Activated naive CD4-positive, alpha-beta T cell treated with anti-CD3 and anti-CD28 coated beads, Interleukin-2, amount 50 U/mL, for 16 hours (primary cell): ENCODE results near the gene HDLBP.

Source experiments
- DNase-seq: peaks from one replicate; pipeline ENCODE4 v3.0.0-alpha.2; 2020

The HDLBP gene

DNA sequence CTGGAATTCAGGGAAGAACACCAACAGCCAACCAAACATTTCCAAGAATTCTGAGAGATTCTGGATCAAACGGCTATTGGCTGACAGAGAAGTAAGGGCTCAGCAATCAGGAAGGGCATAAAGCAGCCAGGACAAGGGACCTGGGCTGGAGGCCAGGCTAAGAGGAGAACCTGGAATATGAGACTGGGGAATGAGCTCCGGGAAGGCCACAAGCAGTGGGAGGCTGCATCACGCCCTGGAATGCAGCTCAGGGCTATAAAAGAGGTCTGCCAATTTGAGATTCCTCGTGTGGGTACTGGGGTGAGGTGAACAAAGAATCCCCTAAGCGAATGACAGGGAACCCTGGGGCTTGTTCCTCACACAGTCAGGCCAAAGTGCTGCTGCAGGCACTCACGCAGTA is 66.6 kb downstream of the HDLBP start:
- DNase-seq = no peak

DNA sequence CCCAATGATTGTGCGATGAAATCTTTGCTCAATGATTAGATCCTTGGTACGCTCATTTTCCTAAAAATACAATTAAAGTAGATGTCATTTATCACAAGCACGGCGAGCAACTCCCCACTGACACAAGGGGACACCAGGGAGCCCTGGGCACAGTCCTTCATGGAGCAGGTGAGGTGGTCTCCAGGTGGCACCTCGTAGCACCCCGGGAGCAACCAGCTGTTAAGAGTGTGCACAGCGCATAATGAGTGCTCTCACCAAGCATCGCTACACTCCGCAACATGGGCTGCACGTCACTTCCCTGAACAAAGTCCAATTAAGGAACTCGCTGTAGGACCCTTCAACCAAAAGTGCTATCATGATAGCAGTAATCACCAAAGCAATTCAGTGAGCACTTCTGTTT is 67.2 kb downstream of the HDLBP start:
- DNase-seq = no peak

DNA sequence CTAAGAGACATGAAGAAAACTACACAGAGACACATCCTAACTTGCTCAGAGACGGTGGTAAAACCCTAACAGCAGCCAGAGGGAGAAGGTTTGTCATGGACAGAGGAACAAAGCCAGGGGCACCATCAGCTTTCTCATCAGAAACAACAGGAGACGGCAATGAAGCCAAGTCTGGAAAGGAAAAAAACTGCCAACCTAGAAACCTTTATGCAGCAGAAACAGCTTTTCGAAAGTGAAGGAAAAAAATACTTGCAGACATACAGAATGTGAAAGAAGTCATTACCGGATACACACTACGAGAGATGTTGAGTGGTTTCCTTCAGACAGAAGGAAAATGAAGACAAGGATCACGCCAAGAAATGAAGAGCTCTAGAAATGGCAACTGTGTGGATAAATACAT is 71.1 kb downstream of the HDLBP start:
- DNase-seq = no peak

DNA sequence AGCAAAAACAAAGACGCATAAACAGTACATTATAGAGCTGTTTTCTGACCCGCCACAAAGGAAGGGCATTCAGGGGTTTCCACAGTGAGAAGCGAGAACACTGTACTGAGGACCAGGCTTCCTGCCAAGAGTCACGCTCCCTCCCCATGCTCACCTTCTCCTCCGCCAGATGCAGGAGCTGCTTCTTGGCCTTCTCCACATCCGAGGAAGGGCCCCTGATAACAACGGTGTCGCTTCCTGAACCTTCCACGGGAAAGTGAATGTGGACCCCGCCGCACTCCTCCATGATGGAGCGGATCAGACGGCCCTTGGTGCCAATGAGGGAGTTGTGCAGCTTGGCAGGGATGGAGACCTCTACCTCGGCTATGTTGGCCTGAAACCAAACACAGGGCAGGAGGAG is 73.2 kb downstream of the HDLBP start:
- no peak for DNase-seq

DNA sequence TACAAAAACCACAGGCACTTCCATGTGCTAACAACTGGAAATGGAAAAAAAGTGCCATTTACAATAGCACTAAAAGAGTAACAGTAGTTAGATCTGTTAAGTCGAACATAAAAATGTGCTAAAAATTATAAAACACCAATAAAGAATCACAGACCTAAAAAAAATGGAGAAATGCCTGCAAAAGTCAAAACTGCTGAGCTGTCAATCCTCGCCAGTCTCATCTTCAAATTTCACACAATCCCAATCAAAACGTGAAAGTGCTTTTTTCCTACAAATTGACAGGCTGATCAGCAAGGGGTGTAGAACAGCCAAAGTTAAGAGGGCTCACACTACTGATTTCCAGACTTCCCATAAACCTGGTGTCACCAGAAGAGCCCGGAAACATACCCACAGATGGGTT is 73.8 kb downstream of the HDLBP start:
- no peak for DNase-seq

DNA sequence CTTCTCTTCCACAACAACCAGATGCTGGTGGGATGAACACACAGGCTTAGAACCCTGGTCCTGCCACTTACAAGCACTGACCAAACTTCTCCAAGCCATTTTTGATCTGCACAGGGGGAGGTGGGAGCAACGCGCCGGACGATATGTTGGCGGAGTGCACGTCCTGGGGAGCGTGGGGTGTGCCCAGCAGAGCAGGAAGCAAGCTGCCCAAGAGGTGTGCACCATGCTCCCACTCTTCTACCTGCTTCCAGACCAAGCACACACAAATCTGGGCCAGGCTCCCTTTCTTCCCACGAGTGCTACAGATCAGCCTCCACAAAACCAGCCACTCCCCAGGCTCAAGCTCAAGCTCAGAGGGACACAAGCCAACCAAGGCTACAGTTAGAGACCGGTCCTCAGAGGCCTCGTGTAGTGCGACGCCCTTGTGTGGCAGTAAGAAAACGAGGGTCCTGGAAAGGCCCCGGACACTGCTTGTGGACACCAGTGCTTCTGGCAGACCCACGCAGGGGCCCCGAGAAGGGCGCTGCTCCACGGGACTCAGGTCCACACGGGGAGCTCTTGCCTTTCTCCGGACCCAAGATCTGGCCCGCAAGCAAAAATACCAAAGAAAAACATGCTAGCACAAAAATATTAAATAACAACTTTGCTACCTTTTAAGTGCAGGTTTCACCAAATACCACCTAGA is 75.0 kb downstream of the HDLBP start:
- DNase-seq = no peak

DNA sequence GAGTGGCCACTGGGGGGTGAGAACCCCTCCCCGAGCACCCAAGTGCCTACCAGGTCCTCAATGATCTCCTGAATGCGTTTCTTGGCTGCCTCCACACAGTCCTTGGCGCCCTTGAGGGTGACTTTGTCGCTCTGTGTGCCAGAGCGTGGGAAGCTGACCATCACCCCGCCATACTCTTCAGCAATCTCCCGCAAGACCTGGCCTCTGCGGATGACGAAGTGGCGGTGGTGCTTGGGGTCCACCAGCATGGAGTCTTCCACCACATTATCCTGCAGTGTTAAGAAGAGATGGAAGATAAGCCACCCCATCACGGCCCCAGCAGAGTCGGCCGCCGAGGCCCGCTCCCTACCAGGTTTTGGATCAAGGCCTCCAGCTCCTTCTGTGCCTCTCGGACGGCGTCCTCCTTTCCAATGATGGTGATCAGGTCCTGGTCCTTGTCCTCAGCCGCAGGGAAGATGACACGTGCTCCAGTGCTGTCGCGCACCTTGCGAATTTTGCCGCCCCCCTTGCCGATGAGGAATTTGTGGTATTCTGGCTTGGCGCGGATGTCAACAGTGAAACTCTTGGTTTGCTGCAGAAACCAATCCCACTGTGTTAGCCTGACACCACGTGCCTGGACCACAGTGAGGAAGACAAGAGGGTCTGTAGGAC is 75.8 kb downstream of the HDLBP start:
- DNase-seq = no peak

DNA sequence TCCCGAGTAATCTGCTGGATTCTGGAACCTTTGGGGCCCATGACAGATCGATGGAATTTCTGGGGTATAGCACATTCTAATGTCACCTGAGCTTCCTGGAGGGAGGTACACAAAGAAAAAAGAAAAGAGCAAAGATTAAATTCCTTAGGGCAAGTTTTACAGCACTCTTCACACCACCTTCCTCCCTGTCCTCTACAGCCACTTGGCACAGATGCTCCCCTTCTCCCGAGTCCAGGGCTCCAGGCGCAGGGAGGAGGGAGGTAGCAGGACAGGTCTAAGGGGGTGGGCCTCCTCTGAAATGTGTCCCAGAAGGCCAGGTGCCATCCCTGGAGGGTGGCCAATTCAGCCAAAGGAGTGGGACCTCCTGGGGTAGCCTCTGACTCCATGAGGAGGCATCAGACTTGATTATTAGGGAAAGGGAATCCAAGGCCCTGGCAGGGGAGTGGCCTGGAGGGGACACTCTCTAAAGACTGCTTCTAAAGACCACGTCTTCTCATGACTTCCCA is 76.7 kb downstream of the HDLBP start:
- no peak for DNase-seq

DNA sequence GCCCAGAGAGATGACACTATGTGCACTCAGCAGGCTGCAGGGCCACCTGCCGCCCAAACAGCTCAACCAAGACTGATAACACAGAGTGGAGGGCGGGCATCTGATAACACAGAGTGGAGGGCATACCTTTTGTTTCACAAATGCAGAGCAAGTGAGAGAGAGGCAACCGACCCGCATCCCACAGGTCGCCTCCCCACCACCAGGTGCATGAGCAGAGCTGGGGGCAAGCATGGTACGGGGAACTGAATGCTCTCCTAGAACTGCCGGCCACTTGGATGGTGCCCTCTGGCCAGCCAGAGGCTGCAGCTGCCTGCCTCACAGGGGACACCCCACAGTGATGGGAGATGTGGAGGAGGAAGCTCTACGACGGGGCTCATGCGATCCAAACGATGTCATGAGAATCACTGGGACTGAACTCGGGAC is 77.5 kb downstream of the HDLBP start:
- DNase-seq = no peak

DNA sequence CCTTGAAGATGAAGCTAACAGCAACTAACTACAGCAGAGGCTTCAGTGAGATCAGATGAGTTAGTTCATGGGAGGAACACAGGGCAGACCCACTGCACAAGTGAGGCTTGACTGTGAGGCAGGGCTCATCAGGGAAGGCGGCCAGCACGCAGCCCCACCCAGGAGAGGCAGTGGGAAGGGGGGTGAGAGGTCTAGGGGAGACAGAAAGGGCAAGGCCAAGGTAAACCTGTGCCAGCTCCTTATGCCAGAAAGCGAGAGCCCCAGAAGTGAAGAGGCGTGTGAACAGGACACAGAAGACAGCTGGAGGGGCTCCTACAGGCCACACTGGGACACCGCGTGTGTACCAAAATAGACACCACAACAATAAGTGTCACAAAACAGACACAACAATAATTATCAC is 78.4 kb downstream of the HDLBP start:
- no peak for DNase-seq

DNA sequence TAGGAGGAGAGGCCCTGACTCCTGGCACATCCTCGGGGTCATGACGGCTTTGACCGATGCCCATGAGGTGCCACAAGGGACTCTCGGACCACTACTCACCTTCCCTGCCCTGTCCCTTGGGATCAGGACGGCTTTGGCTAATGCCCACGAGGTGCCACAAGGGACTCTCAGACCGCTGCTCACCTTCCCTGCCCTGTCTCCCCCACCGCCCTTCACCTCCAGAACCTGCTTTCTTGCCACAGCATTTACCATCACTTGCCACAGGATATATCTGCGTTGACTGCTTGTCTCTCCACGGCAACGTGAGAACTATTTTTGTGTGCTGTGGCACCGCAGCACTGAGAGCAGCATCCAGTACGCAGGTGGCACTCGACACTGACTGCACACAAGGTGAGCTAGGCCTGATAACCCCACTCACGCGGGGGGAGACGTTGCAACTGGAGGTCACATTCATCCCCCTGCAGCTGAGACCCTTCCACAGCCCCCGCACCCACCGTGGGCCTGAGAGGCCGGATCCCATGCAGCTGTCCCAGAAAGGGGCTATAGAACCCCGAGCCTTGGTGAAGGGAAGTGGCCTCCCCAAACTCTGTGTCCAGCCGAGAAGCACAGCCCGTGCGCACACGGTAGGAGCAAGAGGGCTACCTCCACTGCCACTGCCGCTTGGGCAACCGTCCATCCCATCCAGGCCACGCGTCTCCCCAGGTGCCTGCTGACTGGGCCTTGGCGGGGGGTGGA is 79.4 kb downstream of the HDLBP start:
- DNase-seq = no peak

DNA sequence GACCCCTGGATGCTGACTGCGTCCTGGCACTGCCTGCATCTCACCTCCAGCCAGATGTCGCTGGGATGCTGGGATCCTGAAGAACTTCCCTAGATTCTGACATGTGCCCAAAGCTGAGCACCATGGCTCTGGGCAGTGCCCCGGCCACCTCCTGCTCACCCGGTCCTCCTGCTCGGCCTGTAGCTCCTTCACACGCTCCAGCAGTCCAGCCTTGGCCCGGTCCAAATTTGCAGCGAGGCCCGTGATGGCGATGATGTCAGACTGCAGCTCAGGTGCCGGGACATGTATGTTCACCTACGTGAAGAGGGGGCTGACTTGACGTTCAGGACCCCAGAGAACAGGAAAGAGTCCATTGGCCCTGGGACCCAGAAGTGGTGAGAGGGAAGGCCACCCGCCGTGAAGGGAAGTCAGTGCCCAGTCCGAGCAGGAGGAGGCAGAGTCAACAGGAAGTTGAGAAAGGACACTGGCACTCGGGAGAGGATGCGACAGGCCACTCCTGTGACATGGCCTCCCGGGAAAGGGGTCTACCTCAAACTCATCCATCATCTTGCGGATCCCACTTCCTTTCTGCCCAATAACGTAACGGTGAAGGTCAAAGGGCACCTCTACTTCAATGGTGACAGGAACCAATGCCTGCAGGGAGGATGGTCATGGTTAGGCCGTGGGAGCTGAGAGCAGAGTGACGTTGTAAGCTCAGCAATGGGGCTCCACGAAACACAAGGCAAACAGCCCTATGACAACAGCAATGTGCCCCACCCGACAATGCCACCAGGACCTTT is 80.3 kb downstream of the HDLBP start:
- no peak for DNase-seq

DNA sequence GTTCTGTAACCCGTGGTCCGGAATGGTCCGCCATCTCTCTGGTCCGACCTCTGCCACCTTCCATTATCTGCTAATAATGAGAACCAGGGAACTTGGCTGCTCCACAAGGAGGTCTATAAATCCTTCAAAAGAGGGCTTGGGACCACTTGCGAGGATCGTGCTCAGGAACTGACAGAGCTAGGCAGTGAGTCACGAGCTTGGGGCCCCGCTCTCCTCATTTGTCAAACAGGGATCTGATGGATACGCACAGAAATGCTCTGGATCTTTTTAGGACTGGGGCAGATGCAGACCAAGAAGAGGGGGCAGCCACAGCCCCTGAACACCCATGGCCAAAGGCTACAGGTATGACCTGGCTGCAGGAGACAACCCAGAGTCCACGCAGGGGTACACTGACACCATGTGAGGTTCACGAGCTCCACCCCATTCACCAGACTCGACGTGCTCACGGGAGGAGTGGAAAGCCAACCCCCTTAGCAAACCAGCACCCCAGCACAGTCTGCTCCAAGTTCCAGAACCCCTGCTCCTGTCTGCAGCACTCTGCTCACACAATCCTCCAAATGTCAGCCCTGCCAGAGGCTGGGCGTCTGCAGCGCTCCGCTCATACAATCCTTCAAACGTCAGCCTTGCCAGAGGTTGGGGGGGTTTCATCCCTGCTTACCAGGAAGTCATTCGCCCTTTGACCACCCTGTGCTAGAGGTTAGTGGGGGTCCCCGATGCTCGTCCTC is 81.2 kb downstream of the HDLBP start:
- no peak for DNase-seq

DNA sequence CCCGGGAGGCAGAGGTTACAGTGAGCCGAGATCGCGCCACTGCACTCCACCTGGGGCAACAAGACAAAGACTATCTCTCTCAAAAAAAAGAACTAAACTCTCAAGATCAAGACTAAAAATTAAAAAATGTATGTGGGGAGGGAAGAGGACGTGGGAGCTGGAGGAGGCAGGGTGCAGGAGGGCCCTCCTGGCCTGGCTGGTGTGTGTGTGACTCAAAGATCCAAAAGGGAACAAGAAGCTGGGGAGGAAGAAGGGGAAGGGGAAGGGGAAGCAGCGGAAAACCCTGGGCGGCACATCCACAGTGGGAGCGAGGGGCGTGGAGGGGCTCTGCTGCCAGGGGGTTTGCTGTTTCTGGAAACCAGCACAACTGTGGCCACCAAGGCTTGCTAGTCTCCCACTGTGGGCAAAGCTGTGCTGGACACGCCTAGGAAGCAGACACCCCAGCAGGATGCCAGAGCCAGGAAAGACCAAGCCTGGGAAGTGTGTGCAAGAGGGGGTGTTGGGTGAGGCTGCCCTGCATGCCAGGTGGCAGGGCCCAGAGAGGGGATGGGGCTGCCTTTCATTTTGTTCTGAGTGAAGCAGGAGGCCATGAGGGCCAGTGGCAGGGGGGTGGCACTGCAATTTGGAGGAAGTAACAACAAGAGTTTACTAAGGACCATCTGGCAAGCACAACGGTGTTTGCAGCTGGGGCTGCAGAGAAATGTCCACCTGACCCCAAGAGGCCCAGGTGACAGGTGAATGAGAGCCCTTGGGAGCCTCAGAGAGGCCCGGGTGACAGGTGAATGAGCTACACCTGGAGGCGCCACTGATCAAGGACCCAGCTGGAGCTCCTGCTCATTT is 82.5 kb downstream of the HDLBP start:
- DNase-seq = no peak

DNA sequence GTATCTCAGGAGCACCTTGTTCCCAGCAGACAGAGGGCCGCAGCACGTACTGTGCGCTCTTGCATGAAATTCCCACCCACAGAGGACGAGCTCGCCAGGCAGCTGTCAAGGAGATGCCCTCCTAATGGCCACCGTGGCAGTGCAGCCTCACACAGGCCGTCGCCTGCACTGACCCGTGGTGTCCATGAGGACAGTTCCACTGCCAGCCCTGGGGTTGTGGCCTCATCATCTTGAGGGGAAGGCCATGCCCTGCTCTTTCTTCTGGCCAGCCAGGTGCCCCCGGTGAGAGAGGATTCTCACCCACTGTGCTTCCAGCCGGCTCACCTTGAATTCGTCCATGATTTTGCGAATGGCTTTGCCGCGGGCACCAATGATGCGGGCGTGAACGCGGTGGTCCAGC is 85.0 kb downstream of the HDLBP start:
- no peak for DNase-seq

DNA sequence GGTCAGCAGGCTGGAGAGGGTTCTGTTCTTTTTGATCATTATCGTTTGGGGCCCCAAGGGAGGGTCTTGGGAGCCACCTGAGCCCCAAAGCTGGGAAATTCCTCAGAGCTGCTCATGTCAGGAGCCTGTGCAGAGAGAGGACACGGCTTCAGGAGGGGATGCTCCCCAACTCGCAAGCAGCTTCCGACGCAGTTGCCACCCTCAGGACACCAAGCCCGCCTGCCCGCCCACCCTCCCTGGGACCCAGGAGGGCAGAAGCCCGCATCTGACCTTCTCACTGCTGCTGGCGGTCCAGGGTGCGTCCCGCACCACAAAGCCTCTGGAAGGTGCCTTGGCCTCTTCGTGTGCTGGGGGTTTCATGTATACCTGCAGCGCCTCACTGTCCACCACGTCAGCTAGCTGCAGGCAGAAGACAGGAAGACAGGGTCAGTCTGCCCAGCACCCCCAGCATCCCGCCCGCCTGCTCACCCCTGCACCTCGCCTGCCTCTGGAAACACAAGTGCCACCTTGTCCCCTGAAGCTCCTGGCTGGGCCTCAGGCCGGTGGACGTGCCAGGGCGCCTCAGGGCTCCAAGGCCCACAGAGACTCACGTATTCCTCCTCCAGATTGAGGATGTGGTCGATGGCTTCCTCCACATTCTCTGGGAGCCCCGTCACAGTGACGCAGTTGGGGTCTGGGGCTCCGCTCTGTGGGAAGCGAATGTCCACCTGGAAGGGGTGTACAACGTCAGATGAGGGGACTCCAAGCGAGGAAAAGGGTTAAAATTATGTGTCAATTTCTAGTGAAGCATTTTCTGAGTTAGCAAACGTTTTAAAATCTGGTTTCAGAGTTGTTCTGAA is 85.7 kb downstream of the HDLBP start:
- no peak for DNase-seq

DNA sequence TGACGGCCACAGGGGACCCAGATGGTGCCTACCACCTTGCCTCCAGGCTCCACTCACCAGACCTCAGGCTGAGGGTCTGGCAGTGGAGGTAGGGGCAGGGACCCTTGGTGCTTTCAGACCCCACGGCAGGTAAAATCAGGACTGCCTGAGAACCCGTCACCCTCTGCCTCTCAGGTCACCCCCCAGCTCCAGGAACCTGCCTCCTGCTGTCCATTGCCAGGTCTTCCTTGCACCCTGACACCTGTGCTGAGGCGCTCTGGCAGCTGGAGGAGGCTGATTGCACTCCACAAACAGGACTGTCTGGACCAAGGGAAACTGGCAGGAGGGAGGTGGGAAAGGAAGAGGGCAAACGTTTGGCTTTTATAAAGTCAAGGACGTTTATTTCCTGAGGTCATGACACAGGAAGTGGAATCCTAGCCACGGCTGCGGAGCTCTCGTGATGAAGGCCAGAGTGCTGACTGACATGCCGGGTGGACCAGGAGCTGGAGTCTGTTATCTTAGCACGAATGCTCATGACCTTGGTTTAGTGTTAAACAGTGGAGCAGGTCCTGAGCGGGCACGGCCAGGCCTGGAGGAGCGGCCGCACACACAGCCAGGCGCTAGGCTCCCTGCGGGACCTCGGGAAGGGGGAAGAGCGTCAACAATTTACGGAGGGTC is 86.5 kb downstream of the HDLBP start:
- no peak for DNase-seq

DNA sequence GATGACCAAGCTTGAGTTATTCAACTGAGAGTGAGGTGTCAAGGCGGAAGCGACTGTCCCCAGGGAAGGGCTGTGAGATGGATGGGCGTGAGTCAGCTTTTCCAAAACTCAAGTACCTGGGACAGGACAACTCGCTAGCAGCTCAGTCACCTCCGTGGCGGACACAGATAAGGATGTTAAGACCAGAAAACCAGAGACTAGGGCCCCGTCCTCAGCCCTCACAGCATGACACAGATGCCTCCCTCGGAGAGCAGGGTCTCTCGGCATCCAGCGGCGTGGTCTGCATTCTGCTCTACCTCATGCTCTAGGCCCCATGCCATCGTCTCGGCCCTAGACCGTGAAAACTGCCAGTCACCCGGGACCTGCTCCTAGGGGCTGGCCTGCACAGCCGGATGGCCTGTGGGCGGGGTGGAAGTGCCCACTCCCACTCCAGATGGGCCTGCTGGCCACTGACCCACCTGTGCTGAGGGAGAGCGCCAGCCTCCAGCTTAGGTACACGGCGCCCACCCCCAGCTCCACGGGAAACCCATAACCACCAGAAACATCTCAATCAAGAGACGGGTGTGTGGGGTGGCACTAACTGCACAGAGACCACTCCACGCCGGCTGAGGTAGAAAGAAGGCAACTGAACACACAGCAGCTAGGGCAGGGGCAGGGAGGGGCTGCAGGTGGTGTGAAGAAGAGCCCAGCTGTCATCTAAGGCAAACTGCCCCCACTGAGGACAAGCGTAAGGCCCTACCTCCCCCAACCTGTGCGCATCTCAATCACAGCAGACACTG is 87.2 kb downstream of the HDLBP start:
- no peak for DNase-seq

DNA sequence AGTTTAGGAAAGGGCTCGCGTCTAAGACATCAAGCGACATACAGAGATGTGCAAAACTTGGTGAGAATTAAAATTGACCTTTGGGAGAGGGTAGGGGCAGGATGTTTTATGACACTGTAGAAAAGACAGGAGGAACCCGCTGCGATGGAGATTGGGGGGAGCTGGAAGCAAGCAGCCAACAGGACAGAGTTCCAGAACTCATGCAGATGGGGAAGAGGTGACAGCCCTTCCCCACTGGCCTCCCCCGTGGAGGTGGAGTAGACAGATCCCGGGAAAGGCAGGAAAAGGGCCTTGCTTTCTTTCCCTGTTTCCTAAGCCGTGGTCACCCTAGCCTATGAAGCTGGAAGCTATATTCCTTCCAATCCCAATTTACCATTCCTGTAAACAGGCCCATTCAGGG is 87.9 kb downstream of the HDLBP start:
- DNase-seq = no peak
